A549 (cell line): ENCODE measurements around the gene SEMA6B. TPM values are rescaled to one million over a fixed set of nuclear protein-coding genes. Genes with fewer than 3 reads are reported as not detected.

Source experiments
- ATAC-seq, 2 experiments: fragments of 200-7000 bp in 1 of 2; fragments of >200 bp in 1 of 2; cut with Nextera tagmentation in 1 of 2; cut with Tn5 transposase in 1 of 2; 3 replicates each; pipeline versions ENCODE4 v1.8.0 to v1.9.1; 2018 to 2020; ENCODE audit warnings: mild to moderate bottlenecking in 1 of 2, moderate library complexity in 1 of 2
- CTCF ChIA-PET: fragments of 300-600 bp; sonication (Branson Sonifier 250); formaldehyde crosslinking; extraction: SDS; loops from one replicate; lab custom pipeline; 2021; ENCODE audit warnings: antibody characterized with exemption, inconsistent platforms; lab: Yijun Ruan, JAX
- POLR2A ChIA-PET: fragments of 350-600 bp; formaldehyde crosslinking; extraction: SDS; loops from one replicate; lab custom pipeline; 2021; ENCODE audit warnings: antibody characterized with exemption, inconsistent platforms; lab: Yijun Ruan, JAX
- DNase-seq, 2 experiments: peaks; one replicate each; pipeline versions ENCODE4 v3.0.0 to v3.0.0-alpha.2; 2011 to 2016; ENCODE audit warnings: low read depth in 1 of 2, low spot score in 1 of 2
- FAIRE-seq: peaks from 2 replicates; lab custom pipeline; 2011; peaks lifted over from hg19 to GRCh38; lab: Jason Lieb, UNC
- H3K27ac ChIP-seq, 2 experiments: fragments of >200 bp; sonication (Bioruptor Twin); formaldehyde crosslinking; 3 replicates each; pipeline ENCODE4 v1.5.1; 2016 to 2017
- H3K4me1 ChIP-seq: fragments of >200 bp; sonication (Bioruptor Twin); formaldehyde crosslinking; 3 replicates; pipeline ENCODE4 v1.6.1; 2016
- H3K4me2 ChIP-seq: fragments of >200 bp; sonication (Bioruptor Twin); formaldehyde crosslinking; 3 replicates; pipeline ENCODE4 v1.6.1; 2016
- H3K4me3 ChIP-seq: fragments of >200 bp; sonication (Bioruptor Twin); formaldehyde crosslinking; 3 replicates; pipeline ENCODE4 v1.5.1; 2016
- H3K9me3 ChIP-seq: fragments of >200 bp; sonication (Bioruptor Twin); formaldehyde crosslinking; 3 replicates; pipeline ENCODE4 v1.6.1; 2016
- BHLHE40 ChIP-seq: IDR thresholded peaks from 2 replicates; pipeline ENCODE4 v1.6.1; 2012; ENCODE audit warnings: low read depth, low read length, inconsistent platforms
- CBX2 ChIP-seq: fragments of 200-600 bp; sonication (generic); IDR thresholded peaks from 2 replicates; pipeline ENCODE4 v1.6.1; 2016; ENCODE audit warnings: low read depth, mild to moderate bottlenecking, borderline replicate concordance
- CHD2 ChIP-seq: fragments of 150-350 bp; IDR thresholded peaks from 2 replicates; pipeline ENCODE4 v1.6.1; 2014; ENCODE audit warnings: low read length; ENCODE audit not compliant: partially characterized antibody
- CHD4 ChIP-seq: fragments of 200-600 bp; sonication (generic); IDR thresholded peaks from 2 replicates; pipeline ENCODE4 v1.6.1; 2016; ENCODE audit warnings: antibody characterized with exemption, mild to moderate bottlenecking, borderline replicate concordance
- EHF ChIP-seq: fragments of 250-450 bp; sonication (Bioruptor Pico); IDR thresholded peaks from 2 replicates; pipeline ENCODE4 v1.5.0; 2020; ENCODE audit warnings: mild to moderate bottlenecking
- EP300 ChIP-seq, 2 experiments: fragments of >200 bp; sonication (Bioruptor Twin); formaldehyde crosslinking; IDR thresholded peaks; 2 replicates in 1 of 2; 3 replicates in 1 of 2; pipeline ENCODE4 v1.6.1; 2016 to 2017
- GATA3 ChIP-seq: IDR thresholded peaks from 2 replicates; pipeline ENCODE4 v1.6.1; 2012; ENCODE audit warnings: borderline replicate concordance
- HOXB13 ChIP-seq: fragments of 250-450 bp; sonication (Bioruptor Pico); IDR thresholded peaks from 2 replicates; pipeline ENCODE4 v1.5.0; 2020; ENCODE audit warnings: low read depth, mild to moderate bottlenecking, moderate library complexity
- JUNB ChIP-seq: fragments of >200 bp; sonication (Bioruptor Twin); formaldehyde crosslinking; IDR thresholded peaks from 2 replicates; pipeline ENCODE4 v1.6.1; 2016
- KDM5A ChIP-seq: fragments of 200-600 bp; sonication (generic); IDR thresholded peaks from 2 replicates; pipeline ENCODE4 v1.6.1; 2016; ENCODE audit warnings: antibody characterized with exemption, mild to moderate bottlenecking
- MYC ChIP-seq: IDR thresholded peaks from 2 replicates; pipeline ENCODE4 v1.6.1; 2012; ENCODE audit warnings: mild to moderate bottlenecking, inconsistent platforms, low read length, improper control_type of control experiment, borderline replicate concordance
- NR3C1 ChIP-seq: fragments of >200 bp; sonication (Bioruptor Twin); formaldehyde crosslinking; IDR thresholded peaks from 3 replicates; pipeline ENCODE4 v1.6.1; 2017
- POLR2A ChIP-seq: IDR thresholded peaks from 2 replicates; pipeline ENCODE4 v1.6.1; 2012; ENCODE audit warnings: mild to moderate bottlenecking, low read length
- RARB ChIP-seq: fragments of 250-450 bp; sonication (Bioruptor Pico); IDR thresholded peaks from 2 replicates; pipeline ENCODE4 v1.8.0; 2021; ENCODE audit warnings: mild to moderate bottlenecking, moderate library complexity
- RCOR1 ChIP-seq: fragments of 150-350 bp; IDR thresholded peaks from 2 replicates; pipeline ENCODE4 v1.6.1; 2014; ENCODE audit warnings: antibody characterized with exemption, low read length, low read depth
- RFX5 ChIP-seq: fragments of 450-650 bp; IDR thresholded peaks from 2 replicates; pipeline ENCODE4 v1.7.1; 2014; ENCODE audit warnings: antibody characterized with exemption, mild to moderate bottlenecking, moderate library complexity
- SREBF2 ChIP-seq: fragments of 450-650 bp; IDR thresholded peaks from 2 replicates; pipeline ENCODE4 v1.6.1; 2014; ENCODE audit warnings: mild to moderate bottlenecking, moderate library complexity
- TFCP2L1 ChIP-seq: fragments of 250-450 bp; sonication (Bioruptor Pico); IDR thresholded peaks from 2 replicates; pipeline ENCODE4 v1.5.0; 2021; ENCODE audit warnings: mild to moderate bottlenecking
- ZNF302 ChIP-seq: fragments of 250-450 bp; sonication (Bioruptor Pico); IDR thresholded peaks from 2 replicates; pipeline ENCODE4 v1.9.0; 2021; ENCODE audit warnings: inconsistent platforms, mild to moderate bottlenecking, moderate library complexity
- ZSCAN20 ChIP-seq: fragments of 250-450 bp; sonication (Bioruptor Pico); IDR thresholded peaks from 2 replicates; pipeline ENCODE4 v1.8.0; 2022; ENCODE audit warnings: mild to moderate bottlenecking, moderate library complexity
- WGBS: methylation state at CpG from one replicate; pipeline ENCODE4 v1.1.6; 2017; ENCODE audit errors: missing lambda C conversion rate; 5-methylcytosine and 5-hydroxymethylcytosine counted together
- polyA plus RNA-seq, 4 experiments: library from polyadenylated mRNA; depleted of rRNA in 3 of 4; stranded (reverse); fragments of >200 nt; fragmentation: RNase III in 1 of 4; extraction: RNeasy Plus Mini Kit Qiagen cat#74134 plus additional on column Dnase treatment in 1 of 4; gene quantifications; 2 replicates in 3 of 4; 3 replicates in 1 of 4; pipeline ENCODE4 v1.2.3, GENCODE V29; 2011 to 2017
- TF ChIP-seq, protein P1 (sequence below): fragments of >200 bp; sonication (Bioruptor Twin); formaldehyde crosslinking; IDR thresholded peaks from 3 replicates; pipeline ENCODE4 v1.5.1; 2016
- TF ChIP-seq, protein P2 (sequence below): fragments of >200 bp; sonication (Bioruptor Twin); formaldehyde crosslinking; IDR thresholded peaks from 2 replicates; pipeline ENCODE4 v1.6.1; 2016
- TF ChIP-seq, protein P3 (sequence below): fragments of 200-600 bp; sonication (generic); IDR thresholded peaks from 2 replicates; pipeline ENCODE4 v1.6.1; 2016; ENCODE audit warnings: antibody characterized with exemption, mild to moderate bottlenecking, moderate library complexity
- TF ChIP-seq, protein P4 (sequence below): IDR thresholded peaks from 2 replicates; pipeline ENCODE4 v1.6.1; 2012
- TF ChIP-seq, protein P5 (sequence below): fragments of 450-650 bp; IDR thresholded peaks from 2 replicates; pipeline ENCODE4 v1.6.1; 2014; ENCODE audit warnings: antibody characterized with exemption

Gene SEMA6B
- polyA plus RNA-seq, 2 of the 4 experiments (the other 2 are of a cell fraction) = 5.7 to 9.0 TPM

DNA sequence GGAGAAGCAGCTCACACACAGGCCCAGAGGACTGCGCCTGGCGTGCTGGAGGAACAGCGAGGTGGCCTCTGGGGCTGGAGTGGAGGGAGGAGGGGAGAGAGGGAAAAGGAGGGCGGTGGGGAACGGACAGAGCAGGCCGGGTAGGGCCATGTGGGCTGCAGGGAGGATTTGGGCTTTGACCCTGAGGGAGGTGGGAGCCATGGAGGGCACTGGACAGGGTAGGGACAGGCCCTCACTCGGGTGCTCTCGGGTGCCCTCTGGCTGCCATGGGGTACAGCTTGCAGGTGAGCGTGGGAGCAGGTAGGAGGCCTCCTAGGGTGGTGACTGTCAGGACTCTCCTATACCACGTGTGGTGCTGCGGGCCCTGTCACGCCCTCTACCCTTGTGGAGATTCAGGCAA lies 64.0 kb downstream of the SEMA6B start:
- WGBS = 87% methylated on average over 11 of the region's 12 CpGs
- CTCF ChIA-PET = interaction anchor here (1.0 kb wide), 1 partner anchor 225 kb away, joined by 3 read pairs; no protein-coding TSS in a partner anchor
- ATAC-seq = peak; percentile 87 to 88
- H3K4me2 ChIP-seq = no peak overlapping the region
- DNase-seq = peak in 1 of 2 experiments; percentile 41
- POLR2A ChIA-PET = no interaction called here
- H3K27ac ChIP-seq = no peak overlapping the region
- no peak for FAIRE-seq
- no peak overlapping the region for H3K4me3 ChIP-seq
- H3K4me1 ChIP-seq = no peaks in the 10 kb centered on the region
- TF ChIP-seq BHLHE40 (no peak), TFCP2L1 (CRISPR knock-in tag) (no peak), ZNF302 (CRISPR knock-in tag) (no peak), RFX5 (no peak), GATA3 (no peak)
- TF ChIP-seq, protein P1, sequence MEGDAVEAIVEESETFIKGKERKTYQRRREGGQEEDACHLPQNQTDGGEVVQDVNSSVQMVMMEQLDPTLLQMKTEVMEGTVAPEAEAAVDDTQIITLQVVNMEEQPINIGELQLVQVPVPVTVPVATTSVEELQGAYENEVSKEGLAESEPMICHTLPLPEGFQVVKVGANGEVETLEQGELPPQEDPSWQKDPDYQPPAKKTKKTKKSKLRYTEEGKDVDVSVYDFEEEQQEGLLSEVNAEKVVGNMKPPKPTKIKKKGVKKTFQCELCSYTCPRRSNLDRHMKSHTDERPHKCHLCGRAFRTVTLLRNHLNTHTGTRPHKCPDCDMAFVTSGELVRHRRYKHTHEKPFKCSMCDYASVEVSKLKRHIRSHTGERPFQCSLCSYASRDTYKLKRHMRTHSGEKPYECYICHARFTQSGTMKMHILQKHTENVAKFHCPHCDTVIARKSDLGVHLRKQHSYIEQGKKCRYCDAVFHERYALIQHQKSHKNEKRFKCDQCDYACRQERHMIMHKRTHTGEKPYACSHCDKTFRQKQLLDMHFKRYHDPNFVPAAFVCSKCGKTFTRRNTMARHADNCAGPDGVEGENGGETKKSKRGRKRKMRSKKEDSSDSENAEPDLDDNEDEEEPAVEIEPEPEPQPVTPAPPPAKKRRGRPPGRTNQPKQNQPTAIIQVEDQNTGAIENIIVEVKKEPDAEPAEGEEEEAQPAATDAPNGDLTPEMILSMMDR = peak; percentile 22; the same call in 1 of the 3 replicates
- TF ChIP-seq, all 56 proteins: peak for 1
- no peaks in the 10 kb centered on the region for H3K9me3 ChIP-seq

DNA sequence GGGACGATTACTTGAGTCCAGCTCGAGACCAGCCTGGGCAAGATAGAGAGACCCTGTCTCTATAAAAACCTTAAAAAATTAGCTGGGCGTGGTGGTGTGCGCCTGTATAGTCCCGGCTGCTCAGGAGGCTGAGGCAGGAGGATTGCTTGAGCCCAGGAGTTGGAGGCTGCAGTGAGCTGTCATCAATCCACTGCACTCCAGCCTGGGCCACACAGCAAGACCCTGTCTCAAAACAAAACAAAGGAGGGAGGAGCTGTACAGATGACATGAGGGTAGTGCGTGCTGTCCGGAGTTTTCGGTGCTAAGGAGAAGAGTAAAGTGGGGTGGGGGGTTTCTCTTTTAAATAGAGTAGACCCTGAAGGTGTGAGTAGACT lies 64.8 kb downstream of the SEMA6B start:
- ATAC-seq (no peak), DNase-seq (no peak), FAIRE-seq (no peak)
- H3K27ac ChIP-seq = no peak overlapping the region
- POLR2A ChIA-PET = no interaction called here
- H3K4me1 ChIP-seq = no peaks in the 10 kb centered on the region
- H3K4me2 ChIP-seq = no peak overlapping the region
- 90% methylated on average over 8 of the region's 8 CpGs for WGBS
- no peak for TF ChIP-seq ZSCAN20
- TF ChIP-seq MYC = no peak
- no peak for TF ChIP-seq EHF
- TF ChIP-seq, protein P2, sequence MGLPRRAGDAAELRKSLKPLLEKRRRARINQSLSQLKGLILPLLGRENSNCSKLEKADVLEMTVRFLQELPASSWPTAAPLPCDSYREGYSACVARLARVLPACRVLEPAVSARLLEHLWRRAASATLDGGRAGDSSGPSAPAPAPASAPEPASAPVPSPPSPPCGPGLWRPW = no peak
- TF ChIP-seq HOXB13 (CRISPR knock-in tag) = no peak
- TF ChIP-seq, protein P3, sequence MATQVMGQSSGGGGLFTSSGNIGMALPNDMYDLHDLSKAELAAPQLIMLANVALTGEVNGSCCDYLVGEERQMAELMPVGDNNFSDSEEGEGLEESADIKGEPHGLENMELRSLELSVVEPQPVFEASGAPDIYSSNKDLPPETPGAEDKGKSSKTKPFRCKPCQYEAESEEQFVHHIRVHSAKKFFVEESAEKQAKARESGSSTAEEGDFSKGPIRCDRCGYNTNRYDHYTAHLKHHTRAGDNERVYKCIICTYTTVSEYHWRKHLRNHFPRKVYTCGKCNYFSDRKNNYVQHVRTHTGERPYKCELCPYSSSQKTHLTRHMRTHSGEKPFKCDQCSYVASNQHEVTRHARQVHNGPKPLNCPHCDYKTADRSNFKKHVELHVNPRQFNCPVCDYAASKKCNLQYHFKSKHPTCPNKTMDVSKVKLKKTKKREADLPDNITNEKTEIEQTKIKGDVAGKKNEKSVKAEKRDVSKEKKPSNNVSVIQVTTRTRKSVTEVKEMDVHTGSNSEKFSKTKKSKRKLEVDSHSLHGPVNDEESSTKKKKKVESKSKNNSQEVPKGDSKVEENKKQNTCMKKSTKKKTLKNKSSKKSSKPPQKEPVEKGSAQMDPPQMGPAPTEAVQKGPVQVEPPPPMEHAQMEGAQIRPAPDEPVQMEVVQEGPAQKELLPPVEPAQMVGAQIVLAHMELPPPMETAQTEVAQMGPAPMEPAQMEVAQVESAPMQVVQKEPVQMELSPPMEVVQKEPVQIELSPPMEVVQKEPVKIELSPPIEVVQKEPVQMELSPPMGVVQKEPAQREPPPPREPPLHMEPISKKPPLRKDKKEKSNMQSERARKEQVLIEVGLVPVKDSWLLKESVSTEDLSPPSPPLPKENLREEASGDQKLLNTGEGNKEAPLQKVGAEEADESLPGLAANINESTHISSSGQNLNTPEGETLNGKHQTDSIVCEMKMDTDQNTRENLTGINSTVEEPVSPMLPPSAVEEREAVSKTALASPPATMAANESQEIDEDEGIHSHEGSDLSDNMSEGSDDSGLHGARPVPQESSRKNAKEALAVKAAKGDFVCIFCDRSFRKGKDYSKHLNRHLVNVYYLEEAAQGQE = no peak
- no peak overlapping the region for H3K4me3 ChIP-seq
- H3K9me3 ChIP-seq = no peaks in the 10 kb centered on the region
- CTCF ChIA-PET = interaction anchor here (0.6 to 1.4 kb wide), 4 partner anchors 12 to 227 kb away, joined by 3 to 5 read pairs (median 4); no protein-coding TSS in a partner anchor

DNA sequence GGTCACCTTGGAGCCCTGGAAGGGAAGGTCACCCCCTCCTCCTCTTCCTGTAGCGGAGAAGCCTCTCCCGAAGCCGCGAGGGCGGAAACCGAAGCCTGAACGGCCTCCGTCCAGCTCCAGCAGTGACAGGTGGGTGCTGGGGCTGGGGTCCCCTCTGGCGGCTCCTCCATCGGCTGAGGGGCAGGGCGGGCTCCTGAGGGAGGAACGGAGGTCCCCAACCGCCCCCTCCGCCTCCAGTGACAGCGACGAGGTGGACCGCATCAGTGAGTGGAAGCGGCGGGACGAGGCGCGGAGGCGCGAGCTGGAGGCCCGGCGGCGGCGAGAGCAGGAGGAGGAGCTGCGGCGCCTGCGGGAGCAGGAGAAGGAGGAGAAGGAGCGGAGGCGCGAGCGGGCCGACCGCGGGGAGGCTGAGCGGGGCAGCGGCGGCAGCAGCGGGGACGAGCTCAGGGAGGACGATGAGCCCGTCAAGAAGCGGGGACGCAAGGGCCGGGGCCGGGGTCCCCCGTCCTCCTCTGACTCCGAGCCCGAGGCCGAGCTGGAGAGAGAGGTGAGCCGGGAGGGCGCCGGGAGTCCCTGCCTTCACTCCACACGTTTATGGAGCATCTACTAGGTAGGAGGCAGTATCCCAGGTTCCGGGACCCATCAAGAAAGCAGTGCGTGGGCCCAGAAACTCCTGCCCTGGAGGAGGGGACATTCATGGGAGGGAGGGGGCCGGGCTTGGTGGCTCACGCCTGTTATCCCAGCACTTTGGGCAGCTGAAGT lies 65.4 kb downstream of the SEMA6B start:
- no peak overlapping the region for H3K27ac ChIP-seq
- H3K9me3 ChIP-seq = no peaks in the 10 kb centered on the region
- no peak for TF ChIP-seq RARB
- TF ChIP-seq JUNB = no peak
- TF ChIP-seq CBX2 = no peak
- TF ChIP-seq MYC = no peak
- TF ChIP-seq, protein P4, sequence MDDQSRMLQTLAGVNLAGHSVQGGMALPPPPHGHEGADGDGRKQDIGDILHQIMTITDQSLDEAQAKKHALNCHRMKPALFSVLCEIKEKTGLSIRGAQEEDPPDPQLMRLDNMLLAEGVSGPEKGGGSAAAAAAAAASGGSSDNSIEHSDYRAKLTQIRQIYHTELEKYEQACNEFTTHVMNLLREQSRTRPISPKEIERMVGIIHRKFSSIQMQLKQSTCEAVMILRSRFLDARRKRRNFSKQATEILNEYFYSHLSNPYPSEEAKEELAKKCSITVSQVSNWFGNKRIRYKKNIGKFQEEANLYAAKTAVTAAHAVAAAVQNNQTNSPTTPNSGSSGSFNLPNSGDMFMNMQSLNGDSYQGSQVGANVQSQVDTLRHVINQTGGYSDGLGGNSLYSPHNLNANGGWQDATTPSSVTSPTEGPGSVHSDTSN = no peak
- TF ChIP-seq EP300 (IDR thresholded peaks at IDR 0.05) = no peak
- TF ChIP-seq CHD2 = no peak
- no peak for TF ChIP-seq RFX5
- TF ChIP-seq SREBF2 = no peak
- no peak for TF ChIP-seq NR3C1
- no peak for TF ChIP-seq POLR2A
- TF ChIP-seq CHD4 = no peak
- no peak for TF ChIP-seq KDM5A
- TF ChIP-seq RCOR1 = no peak
- TF ChIP-seq, protein P5, sequence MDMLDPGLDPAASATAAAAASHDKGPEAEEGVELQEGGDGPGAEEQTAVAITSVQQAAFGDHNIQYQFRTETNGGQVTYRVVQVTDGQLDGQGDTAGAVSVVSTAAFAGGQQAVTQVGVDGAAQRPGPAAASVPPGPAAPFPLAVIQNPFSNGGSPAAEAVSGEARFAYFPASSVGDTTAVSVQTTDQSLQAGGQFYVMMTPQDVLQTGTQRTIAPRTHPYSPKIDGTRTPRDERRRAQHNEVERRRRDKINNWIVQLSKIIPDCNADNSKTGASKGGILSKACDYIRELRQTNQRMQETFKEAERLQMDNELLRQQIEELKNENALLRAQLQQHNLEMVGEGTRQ = no peak
- ChIA-PET POLR2A (no interaction called here), CTCF (interaction anchor here (0.6 to 1.4 kb wide), 3 partner anchors 12 to 226 kb away, joined by 3 to 5 read pairs (median 5); no protein-coding TSS in a partner anchor)
- DNase-seq (no peak), ATAC-seq (no peak), FAIRE-seq (no peak)
- no peaks in the 10 kb centered on the region for H3K4me1 ChIP-seq
- no peak overlapping the region for H3K4me3 ChIP-seq
- no peak overlapping the region for H3K4me2 ChIP-seq
- 91% methylated on average over 51 of the region's 61 CpGs for WGBS
